BLaER1 (cell line): ENCODE results near the gene YIPF6.
"Not testable (repeated sequence)": the region's sequence is repeated elsewhere in the genome, so short reads cannot be mapped to it uniquely, and the experiment has no call there.

ENCODE experiments used
- H3K27ac ChIP-seq: shearing (Covaris generic); formaldehyde crosslinking; 2 replicates; pipeline ENCODE4 v1.8.1; 2022
- H3K27me3 ChIP-seq: shearing (Covaris generic); formaldehyde crosslinking; 2 replicates; pipeline ENCODE4 v1.8.1; 2022
- H3K36me3 ChIP-seq: shearing (Covaris generic); formaldehyde crosslinking; 2 replicates; pipeline ENCODE4 v1.8.1; 2022
- H3K4me1 ChIP-seq: shearing (Covaris generic); formaldehyde crosslinking; 2 replicates; pipeline ENCODE4 v1.8.1; 2022
- H3K4me2 ChIP-seq: shearing (Covaris generic); formaldehyde crosslinking; 2 replicates; pipeline ENCODE4 v1.8.1; 2022
- H3K4me3 ChIP-seq: shearing (Covaris generic); formaldehyde crosslinking; 2 replicates; pipeline ENCODE4 v1.8.1; 2022
- H3K9ac ChIP-seq: shearing (Covaris generic); formaldehyde crosslinking; 2 replicates; pipeline ENCODE4 v1.8.1; 2022
- H3K9me3 ChIP-seq: shearing (Covaris generic); formaldehyde crosslinking; 2 replicates; pipeline ENCODE4 v1.8.1; 2022
- H4K20me1 ChIP-seq: shearing (Covaris generic); formaldehyde crosslinking; 2 replicates; pipeline ENCODE4 v1.8.1; 2022
- Cebpa-rat ChIP-seq: shearing (Covaris generic); IDR thresholded peaks from 2 replicates; pipeline ENCODE4 v1.8.1; 2022

The YIPF6 gene

DNA sequence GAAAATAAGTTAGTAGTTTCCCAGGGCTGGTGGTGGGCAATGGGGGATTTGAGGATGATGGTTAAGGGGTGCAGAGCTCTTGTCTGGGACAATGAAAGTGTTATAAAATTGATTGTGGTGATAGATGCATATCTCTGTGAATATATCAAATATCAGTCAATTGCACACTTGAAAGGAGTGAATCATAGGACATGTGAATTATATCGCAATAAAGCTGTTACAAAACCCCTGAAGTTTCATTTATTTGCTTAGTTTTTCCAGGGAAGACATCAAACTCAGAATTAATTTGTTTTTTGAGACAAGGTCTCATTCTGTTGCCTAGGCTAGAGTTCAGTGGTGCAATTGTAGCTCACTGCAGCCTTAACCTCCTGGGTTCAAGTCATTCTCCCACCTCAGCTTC lies 17.9 kb upstream of the YIPF6 start:
- Histone ChIP-seq H3K36me3 (no peaks in the 10 kb centered on the region), H3K27me3 (peaks cover 27% of the 10 kb centered on the region), H3K4me2 (no peak overlapping the region), H3K9ac (no peak overlapping the region), H3K27ac (no peak overlapping the region), H3K9me3 (peaks cover 3% of the 10 kb centered on the region), H4K20me1 (no peaks in the 10 kb centered on the region), H3K4me1 (no peaks in the 10 kb centered on the region), H3K4me3 (no peak overlapping the region)
- TF ChIP-seq Cebpa-rat = no peak

DNA sequence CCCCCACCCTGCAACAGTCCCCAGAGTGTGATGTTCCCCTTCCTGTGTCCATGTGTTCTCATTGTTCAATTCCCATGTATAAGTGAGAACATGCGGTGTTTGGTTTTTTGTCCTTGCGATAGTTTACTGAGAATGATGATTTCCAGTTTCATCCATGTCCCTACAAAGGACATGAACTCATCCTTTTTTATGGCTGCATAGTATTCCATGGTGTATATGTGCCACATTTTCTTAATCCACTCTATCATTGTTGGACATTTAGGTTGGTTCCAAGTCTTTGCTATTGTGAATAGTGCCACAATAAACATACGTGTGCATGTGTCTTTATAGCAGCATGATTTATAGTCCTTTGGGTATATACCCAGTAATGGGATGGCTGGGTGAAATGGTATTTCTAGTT lies 12.7 kb upstream of the YIPF6 start:
- not testable (repeated sequence) for H3K9ac ChIP-seq, H3K36me3 ChIP-seq, H3K4me1 ChIP-seq, H3K9me3 ChIP-seq, H4K20me1 ChIP-seq, H3K4me3 ChIP-seq, H3K27ac ChIP-seq, H3K4me2 ChIP-seq
- peaks cover 17% of the 10 kb centered on the region for H3K27me3 ChIP-seq

DNA sequence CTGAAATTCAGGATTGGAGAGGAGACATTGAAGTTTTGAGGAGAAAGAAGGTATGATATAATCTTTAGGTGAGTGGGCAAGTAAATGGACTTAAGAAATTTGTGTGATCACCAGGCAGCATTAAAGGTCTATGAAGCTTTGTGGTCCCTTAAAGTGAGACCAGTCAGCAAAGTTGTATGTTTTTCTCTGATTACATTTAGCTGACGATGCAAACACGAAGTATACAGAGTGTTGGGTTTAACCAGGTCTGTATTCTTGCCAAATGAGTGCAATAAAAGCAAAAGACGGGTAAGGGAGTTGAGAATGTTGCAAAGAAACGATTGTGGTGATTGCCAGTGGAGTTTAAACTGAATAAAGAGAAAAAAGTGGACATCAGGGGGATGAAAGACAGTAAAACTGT lies 11.6 kb upstream of the YIPF6 start:
- Histone ChIP-seq H3K36me3 (no peaks in the 10 kb centered on the region), H3K4me1 (no peaks in the 10 kb centered on the region), H3K4me3 (no peak overlapping the region), H3K27me3 (peaks cover 17% of the 10 kb centered on the region), H3K9ac (no peak overlapping the region), H3K4me2 (no peak overlapping the region), H3K9me3 (no peaks in the 10 kb centered on the region), H3K27ac (no peak overlapping the region), H4K20me1 (no peaks in the 10 kb centered on the region)
- TF ChIP-seq Cebpa-rat = no peak

DNA sequence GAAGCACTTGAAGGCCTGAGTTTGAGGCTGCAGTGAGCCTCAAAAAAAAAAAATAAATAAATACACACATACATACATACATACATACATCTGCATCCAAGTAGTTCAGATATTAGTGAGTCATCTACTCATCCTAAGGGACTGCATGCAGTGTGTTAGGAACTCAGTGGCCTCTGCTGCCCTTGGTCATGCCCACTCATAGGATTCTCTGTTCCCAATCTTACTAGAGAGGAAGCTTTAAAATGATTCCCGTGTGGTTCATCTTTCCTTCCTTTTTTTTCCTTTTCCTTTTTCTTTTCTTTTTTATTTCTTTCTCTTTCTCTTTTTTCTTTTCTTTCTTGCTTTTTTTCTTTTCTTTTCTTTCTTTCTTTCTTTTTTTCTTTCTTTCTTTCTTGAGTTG lies 10.9 kb upstream of the YIPF6 start:
- H3K27ac ChIP-seq = no peak overlapping the region
- H3K4me3 ChIP-seq = no peak overlapping the region
- H3K9me3 ChIP-seq = no peaks in the 10 kb centered on the region
- H3K9ac ChIP-seq = no peak overlapping the region
- H3K27me3 ChIP-seq = peaks cover 17% of the 10 kb centered on the region
- TF ChIP-seq Cebpa-rat = no peak
- H3K4me1 ChIP-seq = no peaks in the 10 kb centered on the region
- H3K36me3 ChIP-seq = no peaks in the 10 kb centered on the region
- no peaks in the 10 kb centered on the region for H4K20me1 ChIP-seq
- H3K4me2 ChIP-seq = no peak overlapping the region

DNA sequence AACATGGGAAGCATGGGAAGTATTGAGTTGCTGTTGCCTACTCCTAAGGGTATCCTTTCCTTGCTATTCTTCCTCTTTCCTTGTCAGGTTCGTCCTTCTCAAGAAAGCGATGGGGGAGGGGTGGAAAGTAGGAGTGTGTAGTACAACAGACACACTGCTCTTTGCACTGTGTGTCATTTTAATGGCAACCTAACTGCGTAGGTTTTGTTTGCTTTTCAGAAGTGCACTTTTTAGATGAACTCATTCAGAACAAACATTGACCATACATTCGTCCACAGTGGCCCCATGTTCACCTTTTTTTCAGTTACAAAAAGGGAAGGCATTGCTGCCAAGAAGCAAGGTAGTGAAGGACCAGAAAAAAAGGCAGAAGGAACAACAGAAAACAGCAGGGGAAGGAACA lies 10.2 kb upstream of the YIPF6 start:
- no peak overlapping the region for H3K27ac ChIP-seq
- peaks cover 17% of the 10 kb centered on the region for H3K27me3 ChIP-seq
- H3K9me3 ChIP-seq = no peaks in the 10 kb centered on the region
- no peak for TF ChIP-seq Cebpa-rat
- no peaks in the 10 kb centered on the region for H3K4me1 ChIP-seq
- no peak overlapping the region for H3K4me3 ChIP-seq
- no peaks in the 10 kb centered on the region for H4K20me1 ChIP-seq
- no peak overlapping the region for H3K4me2 ChIP-seq
- no peaks in the 10 kb centered on the region for H3K36me3 ChIP-seq
- no peak overlapping the region for H3K9ac ChIP-seq

DNA sequence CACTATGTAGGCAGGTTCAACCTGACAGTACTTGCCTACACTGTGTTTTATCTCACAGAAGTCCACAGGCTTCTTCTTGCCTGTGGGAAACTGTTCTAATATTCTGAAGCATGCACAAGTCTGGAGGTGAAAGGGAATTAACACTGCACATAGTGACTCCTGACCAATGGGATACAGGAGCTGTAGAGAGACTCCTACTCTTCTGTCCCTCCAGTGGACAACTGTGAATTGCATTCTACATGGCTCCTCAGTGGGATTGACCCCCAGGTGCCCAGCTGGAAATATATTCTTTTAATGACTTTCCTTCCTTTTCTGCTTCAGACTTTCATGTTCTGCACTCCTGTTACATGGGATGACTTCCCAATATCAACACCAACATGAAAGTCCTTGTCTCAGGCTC lies 8.2 kb upstream of the YIPF6 start:
- H3K27ac ChIP-seq = no peak overlapping the region
- no peaks in the 10 kb centered on the region for H3K4me1 ChIP-seq
- H3K27me3 ChIP-seq = peaks cover 21% of the 10 kb centered on the region

DNA sequence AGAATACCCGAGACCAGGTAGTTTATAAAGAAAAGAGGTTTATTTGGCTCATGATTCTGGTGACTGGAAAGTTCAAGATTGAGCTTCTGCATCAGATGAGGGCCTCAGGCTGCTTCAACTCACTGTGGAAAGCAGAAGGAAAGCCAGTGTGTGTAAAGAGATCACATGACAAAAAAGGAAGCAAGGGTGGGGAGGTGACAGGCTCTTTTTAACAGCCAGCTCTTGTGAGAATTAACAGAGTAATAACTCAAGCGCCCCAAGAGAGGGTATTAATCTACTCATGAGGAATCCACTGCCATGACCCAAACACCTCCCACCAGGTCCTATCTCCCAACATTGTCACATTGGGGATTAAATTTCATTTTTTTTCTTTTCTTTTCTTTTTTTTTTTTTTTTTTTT lies 6.3 kb upstream of the YIPF6 start:
- no peak for TF ChIP-seq Cebpa-rat
- H3K9me3 ChIP-seq = no peaks in the 10 kb centered on the region
- H4K20me1 ChIP-seq = no peaks in the 10 kb centered on the region
- no peak overlapping the region for H3K4me2 ChIP-seq
- H3K4me3 ChIP-seq = no peak overlapping the region
- H3K27me3 ChIP-seq = peaks cover 14% of the 10 kb centered on the region
- H3K9ac ChIP-seq = no peak overlapping the region
- H3K27ac ChIP-seq = no peak overlapping the region
- H3K36me3 ChIP-seq = no peaks in the 10 kb centered on the region
- no peaks in the 10 kb centered on the region for H3K4me1 ChIP-seq

More for the DNA sequence above, 8.2 kb upstream of the YIPF6 start:
- Histone ChIP-seq H3K9me3 (no peaks in the 10 kb centered on the region), H3K9ac (no peak overlapping the region), H3K4me2 (no peak overlapping the region), H3K4me3 (no peak overlapping the region), H3K36me3 (no peaks in the 10 kb centered on the region), H4K20me1 (no peaks in the 10 kb centered on the region)
- TF ChIP-seq Cebpa-rat = no peak

DNA sequence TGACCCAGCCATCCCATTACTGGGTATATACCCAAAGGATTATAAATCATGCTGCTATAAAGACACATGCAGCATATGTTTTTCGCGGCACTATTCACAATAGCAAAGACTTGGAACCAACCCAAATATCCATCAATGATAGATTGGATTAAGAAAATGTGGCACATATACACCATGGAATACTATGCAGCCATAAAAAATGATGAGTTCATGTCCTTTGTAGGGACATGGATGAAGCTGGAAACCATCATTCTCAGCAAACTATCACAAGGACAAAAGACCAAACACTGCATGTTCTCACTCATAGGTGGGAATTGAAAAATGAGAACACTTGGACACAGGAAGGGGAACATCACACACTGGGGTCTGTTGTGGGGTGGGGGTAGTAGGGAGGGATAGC lies 5.1 kb upstream of the YIPF6 start:
- H3K27me3 ChIP-seq = 0 out of 2 replicates have a peak, but pooled peaks cover 12% of the 10 kb centered on the region
- not testable (repeated sequence) for H3K4me1 ChIP-seq, H3K9ac ChIP-seq, H3K36me3 ChIP-seq, H3K4me2 ChIP-seq, H4K20me1 ChIP-seq, H3K9me3 ChIP-seq, H3K4me3 ChIP-seq, H3K27ac ChIP-seq

DNA sequence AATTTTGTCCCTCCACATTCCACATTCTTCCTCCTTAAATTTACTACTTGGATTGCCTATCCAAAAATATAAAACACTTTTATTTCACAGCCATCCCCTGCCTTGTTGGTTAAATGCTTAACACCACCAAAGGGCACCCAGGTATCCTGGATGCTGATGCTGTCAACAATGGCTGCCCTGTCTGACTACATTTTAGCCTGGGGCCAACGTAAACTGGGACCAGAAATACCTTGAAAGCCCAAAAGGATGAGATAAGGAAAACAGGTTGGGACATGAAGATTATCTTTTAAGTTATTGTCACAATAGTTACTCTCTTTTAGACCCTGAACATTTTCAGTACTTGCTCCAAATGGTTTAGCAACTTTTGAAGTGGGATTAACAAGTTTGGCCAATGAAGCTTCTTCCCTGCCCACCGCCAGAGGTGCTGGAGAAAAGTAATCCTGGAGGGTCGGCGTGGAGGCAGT lies 775 bp upstream of the YIPF6 start:
- H4K20me1 ChIP-seq = peaks cover 15% of the 10 kb centered on the region
- no peak for TF ChIP-seq Cebpa-rat
- H3K36me3 ChIP-seq = no peaks in the 10 kb centered on the region
- peak overlapping the region; percentile 79 for H3K4me3 ChIP-seq
- H3K4me2 ChIP-seq = peak overlapping the region; percentile 63
- peak overlapping the region; percentile 88 for H3K9ac ChIP-seq
- H3K27ac ChIP-seq = peak overlapping the region; percentile 93
- H3K27me3 ChIP-seq = peaks cover 10% of the 10 kb centered on the region; the same call in 1 of the 2 replicates
- no peaks in the 10 kb centered on the region for H3K9me3 ChIP-seq
- 0 out of 2 replicates have a peak, but pooled peaks cover 10% of the 10 kb centered on the region for H3K4me1 ChIP-seq

DNA sequence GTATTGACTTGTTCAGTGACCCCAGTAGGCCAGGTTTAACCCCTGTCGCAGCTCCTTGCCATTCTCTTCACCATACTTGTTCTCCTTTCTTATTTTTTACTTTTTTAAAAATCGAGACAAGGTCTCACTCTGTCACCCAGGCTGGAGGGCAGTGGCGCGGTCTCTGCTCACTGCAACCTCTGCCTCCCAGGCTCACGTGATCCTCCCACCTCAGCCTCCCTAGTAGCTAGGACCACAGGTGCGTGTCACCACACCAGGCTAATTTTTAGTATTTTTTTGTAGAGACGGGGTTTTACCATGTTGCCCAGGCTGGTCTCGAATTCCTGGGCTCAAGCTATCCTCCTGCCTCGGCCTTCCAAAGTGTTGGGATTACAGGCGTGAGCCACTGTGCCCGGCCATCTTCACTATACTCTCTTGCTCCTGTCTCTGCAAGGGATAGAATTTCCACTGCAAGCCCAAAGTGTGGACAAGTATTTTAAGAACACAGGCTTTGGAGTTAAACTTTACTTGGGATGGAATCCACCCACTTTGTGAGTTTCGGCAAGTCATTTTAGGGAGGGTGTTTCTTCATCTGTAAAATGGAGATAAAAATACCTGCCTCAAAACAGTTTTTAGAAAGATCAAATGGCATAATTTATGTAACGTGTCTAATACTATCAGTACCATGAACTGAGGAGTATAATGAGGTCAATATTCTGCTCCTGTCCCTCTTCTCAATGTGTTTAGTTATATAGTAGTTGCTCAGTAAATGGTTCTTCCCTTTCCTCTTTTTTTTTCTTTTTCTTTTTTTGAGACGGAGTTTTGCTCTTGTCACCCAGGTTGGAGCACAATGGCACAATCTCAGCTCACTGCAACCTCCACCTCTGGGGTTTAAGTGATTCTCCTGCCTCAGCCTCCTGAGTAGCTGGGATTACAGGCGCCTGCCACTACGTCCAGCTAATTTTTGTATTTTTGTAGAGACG lies 973 bp downstream of the YIPF6 start:
- no peak for TF ChIP-seq Cebpa-rat
- Histone ChIP-seq H3K27ac (peak overlapping the region; percentile 93), H4K20me1 (peaks cover 32% of the 10 kb centered on the region)

More for the DNA sequence above, 973 bp downstream of the YIPF6 start:
- Histone ChIP-seq H3K36me3 (peaks cover 8% of the 10 kb centered on the region; the same call in 1 of the 2 replicates), H3K27me3 (peaks cover 21% of the 10 kb centered on the region; the same call in 1 of the 2 replicates), H3K4me1 (0 out of 2 replicates have a peak, but pooled peaks cover 10% of the 10 kb centered on the region), H3K9me3 (no peaks in the 10 kb centered on the region), H3K9ac (peak overlapping the region; percentile 88; the same call in 1 of the 2 replicates), H3K4me2 (peak overlapping the region; percentile 63), H3K4me3 (peak overlapping the region; percentile 79)
